Measurements from ENCODE around the gene NFIC.

- TF ChIP-seq, protein P1, sequence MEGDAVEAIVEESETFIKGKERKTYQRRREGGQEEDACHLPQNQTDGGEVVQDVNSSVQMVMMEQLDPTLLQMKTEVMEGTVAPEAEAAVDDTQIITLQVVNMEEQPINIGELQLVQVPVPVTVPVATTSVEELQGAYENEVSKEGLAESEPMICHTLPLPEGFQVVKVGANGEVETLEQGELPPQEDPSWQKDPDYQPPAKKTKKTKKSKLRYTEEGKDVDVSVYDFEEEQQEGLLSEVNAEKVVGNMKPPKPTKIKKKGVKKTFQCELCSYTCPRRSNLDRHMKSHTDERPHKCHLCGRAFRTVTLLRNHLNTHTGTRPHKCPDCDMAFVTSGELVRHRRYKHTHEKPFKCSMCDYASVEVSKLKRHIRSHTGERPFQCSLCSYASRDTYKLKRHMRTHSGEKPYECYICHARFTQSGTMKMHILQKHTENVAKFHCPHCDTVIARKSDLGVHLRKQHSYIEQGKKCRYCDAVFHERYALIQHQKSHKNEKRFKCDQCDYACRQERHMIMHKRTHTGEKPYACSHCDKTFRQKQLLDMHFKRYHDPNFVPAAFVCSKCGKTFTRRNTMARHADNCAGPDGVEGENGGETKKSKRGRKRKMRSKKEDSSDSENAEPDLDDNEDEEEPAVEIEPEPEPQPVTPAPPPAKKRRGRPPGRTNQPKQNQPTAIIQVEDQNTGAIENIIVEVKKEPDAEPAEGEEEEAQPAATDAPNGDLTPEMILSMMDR (IDR thresholded peaks at IDR 0.05; ENCODE audit: poor library complexity), result no peak
- no peak for TF ChIP-seq EZH2phosphoT487 (IDR thresholded peaks at IDR 0.05; ENCODE audit: low read depth, severe bottlenecking, unreplicated experiment)
These were observed 16.8 kb downstream of the NFIC start for GRCh38 chr19:3383121-3383722.
